H9 (cell line): ENCODE data around the gene TRABD. TPM values are rescaled to one million over a fixed set of nuclear protein-coding genes. Genes with fewer than 3 reads are reported as not detected.

ENCODE experiments used
- DNase-seq: peaks from one replicate; pipeline ENCODE4 v3.0.0-alpha.2; 2017
- H2AFZ ChIP-seq: one replicate; pipeline ENCODE4 v1.6.1; 2013; ENCODE audit warnings: mild to moderate bottlenecking, low read length, control low read depth, moderate library complexity
- H2AK5ac ChIP-seq: 2 replicates; pipeline ENCODE4 v1.6.1; 2013; ENCODE audit warnings: low read length, control low read depth, mixed read lengths; ENCODE audit not compliant: insufficient read length
- H2BK120ac ChIP-seq: one replicate; pipeline ENCODE4 v1.6.1; 2013; ENCODE audit warnings: low read depth, mild to moderate bottlenecking, low read length, control low read depth, inconsistent platforms; ENCODE audit not compliant: poor library complexity, severe bottlenecking
- H2BK12ac ChIP-seq: 2 replicates; pipeline ENCODE4 v1.6.1; 2013; ENCODE audit warnings: low read length, control low read depth, mixed read lengths, low read depth; ENCODE audit not compliant: insufficient read length
- H2BK15ac ChIP-seq: 2 replicates; pipeline ENCODE4 v1.6.1; 2013; ENCODE audit warnings: low read depth, low read length, control low read depth
- H2BK20ac ChIP-seq: one replicate; pipeline ENCODE4 v1.6.1; 2013; ENCODE audit warnings: low read depth, mild to moderate bottlenecking, low read length, control low read depth, inconsistent platforms; ENCODE audit not compliant: poor library complexity, severe bottlenecking
- H2BK5ac ChIP-seq: 2 replicates; pipeline ENCODE4 v1.6.1; 2013; ENCODE audit warnings: low read length, control low read depth, mixed read lengths; ENCODE audit not compliant: insufficient read length
- H3K14ac ChIP-seq: 2 replicates; pipeline ENCODE4 v1.6.1; 2013; ENCODE audit warnings: low read length, control low read depth; ENCODE audit not compliant: insufficient read depth
- H3K18ac ChIP-seq: 2 replicates; pipeline ENCODE4 v1.6.1; 2013; ENCODE audit warnings: low read depth, mild to moderate bottlenecking, mixed read lengths, low read length, control low read depth; ENCODE audit not compliant: insufficient read length
- H3K23ac ChIP-seq: 2 replicates; pipeline ENCODE4 v1.6.1; 2013; ENCODE audit warnings: low read length, control low read depth, mixed read lengths, low read depth; ENCODE audit not compliant: insufficient read length
- H3K23me2 ChIP-seq: 2 replicates; pipeline ENCODE4 v1.6.1; 2013; ENCODE audit warnings: low read depth, mild to moderate bottlenecking, mixed read lengths, low read length, control low read depth; ENCODE audit not compliant: insufficient read length, poor library complexity, severe bottlenecking
- H3K27ac ChIP-seq: 2 replicates; pipeline ENCODE4 v1.5.1; 2013; ENCODE audit warnings: low read length, control low read depth, mixed read lengths, low read depth; ENCODE audit not compliant: insufficient read length
- H3K27me3 ChIP-seq: 2 replicates; pipeline ENCODE4 v1.6.1; 2013; ENCODE audit warnings: low read length, control low read depth, inconsistent platforms; ENCODE audit not compliant: insufficient read depth
- H3K4ac ChIP-seq: 2 replicates; pipeline ENCODE4 v1.6.1; 2013; ENCODE audit warnings: low read depth, mild to moderate bottlenecking, control low read depth, inconsistent platforms, low read length, moderate library complexity
- H3K4me1 ChIP-seq: 2 replicates; pipeline ENCODE4 v1.6.1; 2013; ENCODE audit warnings: low read length, control low read depth, inconsistent platforms; ENCODE audit not compliant: insufficient read depth
- H3K4me2 ChIP-seq: 2 replicates; pipeline ENCODE4 v1.6.1; 2013; ENCODE audit warnings: low read length, control low read depth, mixed read lengths; ENCODE audit not compliant: insufficient read length, insufficient read depth
- H3K56ac ChIP-seq: 2 replicates; pipeline ENCODE4 v1.6.1; 2013; ENCODE audit warnings: low read depth, mild to moderate bottlenecking, mixed read lengths, low read length, control low read depth; ENCODE audit not compliant: insufficient read length
- H3K79me1 ChIP-seq: 2 replicates; pipeline ENCODE4 v1.6.1; 2013; ENCODE audit warnings: low read depth, mild to moderate bottlenecking, moderate library complexity, low read length, control low read depth, inconsistent platforms; ENCODE audit not compliant: insufficient read depth, poor library complexity, severe bottlenecking
- H3K79me2 ChIP-seq: 2 replicates; pipeline ENCODE4 v1.6.1; 2013; ENCODE audit warnings: low read length, control low read depth, inconsistent platforms; ENCODE audit not compliant: insufficient read depth
- H3K9ac ChIP-seq: 2 replicates; pipeline ENCODE4 v1.6.1; 2013; ENCODE audit warnings: low read length, control low read depth, mixed read lengths; ENCODE audit not compliant: insufficient read length; ENCODE audit errors: extremely low read depth
- H3K9me3 ChIP-seq: one replicate; pipeline ENCODE4 v1.6.1; 2013; ENCODE audit warnings: low read depth, low read length, inconsistent platforms; ENCODE audit not compliant: control insufficient read depth
- H3T11ph ChIP-seq: one replicate; pipeline ENCODE4 v1.6.1; 2013; ENCODE audit warnings: mild to moderate bottlenecking, low read length, control low read depth, inconsistent platforms
- H4K20me1 ChIP-seq: one replicate; pipeline ENCODE4 v1.6.1; 2013; ENCODE audit not compliant: control insufficient read depth, insufficient read length, insufficient read depth
- H4K5ac ChIP-seq: 2 replicates; pipeline ENCODE4 v1.6.1; 2013; ENCODE audit warnings: low read depth, mild to moderate bottlenecking, mixed read lengths, low read length, control low read depth; ENCODE audit not compliant: insufficient read length
- H4K8ac ChIP-seq: replicated peaks from 2 replicates; pipeline ENCODE4 v1.6.1; 2013; ENCODE audit warnings: low read length, control low read depth, mixed read lengths, low read depth; ENCODE audit not compliant: insufficient read length
- H4K91ac ChIP-seq: 2 replicates; pipeline ENCODE4 v1.6.1; 2013; ENCODE audit warnings: low read depth, mild to moderate bottlenecking, moderate library complexity, mixed read lengths, low read length, control low read depth; ENCODE audit not compliant: insufficient read length
- H3K27ac Mint-ChIP-seq, 3 experiments: 2 replicates in 2 of 3; 3 replicates in 1 of 3; pipeline ENCODE4 v1.8.0; 2020 to 2021; ENCODE audit warnings: mixed read lengths in 3 of 3, mild to moderate bottlenecking in 1 of 3, moderate library complexity in 1 of 3
- H3K27me3 Mint-ChIP-seq: 2 replicates; pipeline ENCODE4 v1.8.0; 2021; ENCODE audit warnings: low read depth, mild to moderate bottlenecking, moderate library complexity, mixed read lengths
- H3K36me3 Mint-ChIP-seq, 3 experiments: 2 replicates in 2 of 3; 3 replicates in 1 of 3; pipeline ENCODE4 v1.8.0; 2020 to 2021; ENCODE audit warnings: low read depth in 3 of 3, mixed read lengths in 3 of 3; ENCODE audit not compliant: insufficient read depth in 1 of 3
- H3K4me1 Mint-ChIP-seq, 2 experiments: 2 replicates each; pipeline ENCODE4 v1.8.0; 2020; ENCODE audit warnings: mixed read lengths in 2 of 2
- H3K4me3 Mint-ChIP-seq, 2 experiments: 2 replicates in 1 of 2; 3 replicates in 1 of 2; pipeline ENCODE4 v1.8.0; 2020 to 2021; ENCODE audit warnings: mild to moderate bottlenecking in 2 of 2, mixed read lengths in 2 of 2, moderate library complexity in 1 of 2
- H3K9me3 Mint-ChIP-seq, 2 experiments: 2 replicates in 1 of 2; 3 replicates in 1 of 2; pipeline ENCODE4 v1.8.0; 2020; ENCODE audit warnings: mild to moderate bottlenecking in 2 of 2, mixed read lengths in 2 of 2, moderate library complexity in 1 of 2
- WGBS: extraction: QIAGEN DNeasy Blood & Tissue Kit; methylation state at CpG from one replicate; pipeline ENCODE4 v1.1.7; 2013; ENCODE audit warnings: missing lambda C conversion rate, low lambda C conversion rate, mixed read lengths; ENCODE audit not compliant: insufficient read length; ENCODE audit errors: extremely low coverage; 5-methylcytosine and 5-hydroxymethylcytosine counted together
- total RNA-seq: library from RNA; stranded (reverse); gene quantifications from 2 replicates; pipeline ENCODE4 v1.2.1, GENCODE V29; 2021
- TF ChIP-seq, protein P1 (sequence below): fragments of 200-600 bp; sonication (generic); conservative IDR thresholded peaks from 3 replicates; pipeline ENCODE4 v1.8.0; 2021; ENCODE audit warnings: antibody characterized with exemption, mild to moderate bottlenecking

TRABD gene
- total RNA-seq, 1 experiment from 2014 or later = 47.8 TPM

DNA sequence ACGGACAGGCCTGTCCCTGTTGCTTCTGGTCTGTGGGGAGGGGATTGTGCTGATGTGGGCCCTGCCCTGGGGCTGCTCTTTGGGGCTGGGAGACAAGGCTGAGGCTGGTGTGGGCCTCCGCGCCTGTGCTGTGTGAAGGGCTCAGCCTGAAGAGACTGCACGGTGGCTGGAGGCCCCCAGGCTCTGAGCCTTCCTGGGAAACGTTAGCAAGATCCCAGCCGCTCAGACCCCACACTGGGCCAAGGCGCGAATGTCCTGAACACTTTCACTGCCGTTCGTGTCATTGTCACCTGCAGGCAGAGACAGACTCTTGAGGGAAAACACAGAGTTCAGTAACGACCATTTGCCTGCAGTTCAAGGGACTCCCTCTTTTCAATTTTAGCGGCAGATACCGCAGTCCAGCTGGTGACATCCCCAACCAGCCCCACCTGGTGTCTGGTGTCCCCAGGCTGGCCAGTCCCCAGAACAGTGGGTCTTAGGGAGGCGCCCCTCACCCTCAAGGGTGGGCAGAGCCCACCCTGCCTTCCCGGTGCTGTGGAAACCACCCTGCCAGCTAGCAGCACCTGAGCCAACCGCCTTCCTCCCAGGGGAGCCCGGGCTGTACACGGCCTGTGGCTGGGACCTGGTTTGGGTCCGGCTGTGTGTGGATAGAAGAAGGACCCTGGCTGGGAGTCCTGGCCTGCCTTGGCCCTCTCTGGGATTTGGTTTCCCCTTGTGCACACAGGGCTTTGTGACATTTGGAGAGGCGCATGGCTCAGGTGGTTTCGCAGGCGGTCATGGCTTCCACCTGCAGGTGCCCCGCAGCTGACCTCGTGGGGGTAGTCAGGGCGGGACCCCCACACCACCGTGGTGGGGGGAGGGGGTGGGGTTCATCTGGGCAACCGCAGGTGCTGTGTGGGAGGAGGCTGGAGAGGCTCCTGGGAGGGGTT lies 9.5 kb upstream of the TRABD start:
- Mint-ChIP-seq H3K36me3 (peaks cover 0 to 14% (median 4%) of the 10 kb centered on the region in 3 experiments; a peak in 5 of 7 replicates), H3K4me1 (peaks cover under 1 to 2% of the 10 kb centered on the region in 2 experiments), H3K4me3 (no peak overlapping the region), H3K27ac (no peak overlapping the region; a peak in 2 of 7 replicates), H3K27me3 (peaks cover 12% of the 10 kb centered on the region), H3K9me3 (no peaks in the 10 kb centered on the region; a peak in 3 of 5 replicates)
- H2BK5ac ChIP-seq = no peak overlapping the region
- H4K20me1 ChIP-seq = no peaks in the 10 kb centered on the region
- H2BK15ac ChIP-seq = no peak overlapping the region
- H3K56ac ChIP-seq = no peak overlapping the region
- H3K4me2 ChIP-seq = no peak overlapping the region
- H2BK120ac ChIP-seq = no peak overlapping the region
- no peak overlapping the region for H4K5ac ChIP-seq
- no peak overlapping the region for H3K4ac ChIP-seq
- H3K79me1 ChIP-seq = no peaks in the 10 kb centered on the region
- TF ChIP-seq, protein P1, sequence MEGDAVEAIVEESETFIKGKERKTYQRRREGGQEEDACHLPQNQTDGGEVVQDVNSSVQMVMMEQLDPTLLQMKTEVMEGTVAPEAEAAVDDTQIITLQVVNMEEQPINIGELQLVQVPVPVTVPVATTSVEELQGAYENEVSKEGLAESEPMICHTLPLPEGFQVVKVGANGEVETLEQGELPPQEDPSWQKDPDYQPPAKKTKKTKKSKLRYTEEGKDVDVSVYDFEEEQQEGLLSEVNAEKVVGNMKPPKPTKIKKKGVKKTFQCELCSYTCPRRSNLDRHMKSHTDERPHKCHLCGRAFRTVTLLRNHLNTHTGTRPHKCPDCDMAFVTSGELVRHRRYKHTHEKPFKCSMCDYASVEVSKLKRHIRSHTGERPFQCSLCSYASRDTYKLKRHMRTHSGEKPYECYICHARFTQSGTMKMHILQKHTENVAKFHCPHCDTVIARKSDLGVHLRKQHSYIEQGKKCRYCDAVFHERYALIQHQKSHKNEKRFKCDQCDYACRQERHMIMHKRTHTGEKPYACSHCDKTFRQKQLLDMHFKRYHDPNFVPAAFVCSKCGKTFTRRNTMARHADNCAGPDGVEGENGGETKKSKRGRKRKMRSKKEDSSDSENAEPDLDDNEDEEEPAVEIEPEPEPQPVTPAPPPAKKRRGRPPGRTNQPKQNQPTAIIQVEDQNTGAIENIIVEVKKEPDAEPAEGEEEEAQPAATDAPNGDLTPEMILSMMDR = no peak
- no peak overlapping the region for H2BK20ac ChIP-seq
- no peaks in the 10 kb centered on the region; the same call in 1 of the 2 replicates for H3K27me3 ChIP-seq
- H3K14ac ChIP-seq = no peak overlapping the region
- no peaks in the 10 kb centered on the region for H3K23me2 ChIP-seq
- no peak overlapping the region for H2BK12ac ChIP-seq
- H3K23ac ChIP-seq = no peak overlapping the region
- no peak overlapping the region for H3K18ac ChIP-seq
- H3T11ph ChIP-seq = no peak overlapping the region
- no peak for DNase-seq
- no peak overlapping the region for H3K9ac ChIP-seq
- H3K9me3 ChIP-seq = no peaks in the 10 kb centered on the region
- H3K27ac ChIP-seq = no peak overlapping the region
- no CpG with 5 or more reads among the region's 27 CpGs for WGBS
- H2AFZ ChIP-seq = no peak overlapping the region
- H2AK5ac ChIP-seq = no peak overlapping the region
- H4K8ac ChIP-seq = no peak overlapping the region
- H3K4me1 ChIP-seq = no peaks in the 10 kb centered on the region
- H3K79me2 ChIP-seq = no peaks in the 10 kb centered on the region
- H4K91ac ChIP-seq = no peak overlapping the region
